Erythroblast (primary cell): ENCODE results near the gene TTC7B.

ENCODE experiments used
- GATA1 ChIP-seq: IDR thresholded peaks from 2 replicates; pipeline ENCODE4 v1.6.1; 2011; ENCODE audit warnings: low read depth, mild to moderate bottlenecking, control low read depth, low read length, moderate library complexity
- POLR2A ChIP-seq: IDR thresholded peaks from 2 replicates; pipeline ENCODE4 v1.6.1; 2011; ENCODE audit warnings: mild to moderate bottlenecking, low read length

GRCh38 chr14:90676912-90677311 lies 139.3 kb downstream of the TTC7B start:
- TF ChIP-seq POLR2A (no peak), GATA1 (no peak)
